ENCODE measurements around the gene STIM1.

Gene STIM1

DNA sequence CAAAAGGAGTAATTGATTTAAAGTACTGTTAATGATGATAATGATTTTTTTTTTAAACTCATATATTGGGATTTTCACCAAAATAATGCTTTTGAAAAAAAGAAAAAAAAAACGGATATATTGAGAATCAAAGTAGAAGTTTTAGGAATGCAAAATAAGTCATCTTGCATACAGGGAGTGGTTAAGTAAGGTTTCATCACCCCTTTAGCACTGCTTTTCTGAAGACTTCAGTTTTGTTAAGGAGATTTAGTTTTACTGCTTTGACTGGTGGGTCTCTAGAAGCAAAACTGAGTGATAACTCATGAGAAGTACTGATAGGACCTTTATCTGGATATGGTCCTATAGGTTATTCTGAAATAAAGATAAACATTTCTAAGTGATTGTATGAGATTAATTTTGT, 283.0 kb downstream of the STIM1 start:
- FAIRE-seq = no peak

DNA sequence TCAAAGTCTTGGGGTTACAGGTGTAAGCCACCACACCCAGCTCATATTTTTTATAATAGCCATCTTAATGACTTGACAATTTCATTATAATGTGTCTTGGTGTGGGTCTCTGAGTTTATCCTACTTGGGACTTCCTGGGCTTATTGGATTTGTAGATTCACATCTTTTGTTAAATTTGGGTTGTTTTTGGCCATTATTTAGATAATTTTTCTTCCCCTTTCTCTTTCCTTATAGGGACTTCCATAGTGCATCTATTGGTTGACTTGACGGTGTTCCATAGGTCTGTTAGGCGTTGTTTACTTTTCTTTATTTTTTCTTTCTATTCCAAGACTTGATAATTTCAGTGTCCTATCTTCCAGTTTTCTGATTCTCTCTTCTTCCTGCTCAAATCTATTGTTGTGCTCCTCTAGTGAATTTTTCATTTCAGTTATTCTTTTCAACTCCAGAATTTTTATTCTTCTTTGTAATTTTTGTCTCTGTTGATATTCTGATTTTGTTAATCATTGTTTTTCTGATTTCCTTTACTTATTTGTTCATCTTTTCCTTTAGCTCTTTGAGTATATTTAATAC, 284.7 kb downstream of the STIM1 start:
- DNase-seq (ENCODE audit: insufficient read length, low spot score) (no peak), FAIRE-seq (no peak)

More for the DNA sequence above, 283.0 kb downstream of the STIM1 start:
- no peak for DNase-seq (ENCODE audit: insufficient read length, low spot score)

Measured in GM19239 (cell line).